Parathyroid adenoma (tissue), 2 donors: ENCODE results near the gene ACP3.

Source experiments
- H2AFZ ChIP-seq: fragments of 300-600 bp; sonication (generic); one replicate; pipeline ENCODE4 v1.7.0; 2017; ENCODE audit warnings: antibody characterized with exemption, mild to moderate bottlenecking
- H3K27ac ChIP-seq: fragments of 300-600 bp; sonication (generic); one replicate; pipeline ENCODE4 v1.7.0; 2017
- H3K27me3 ChIP-seq: fragments of 300-600 bp; sonication (generic); one replicate; pipeline ENCODE4 v1.7.0; 2017; ENCODE audit warnings: low read length; ENCODE audit not compliant: control insufficient read depth, insufficient read depth
- H3K36me3 ChIP-seq: fragments of 300-600 bp; sonication (generic); one replicate; pipeline ENCODE4 v1.7.0; 2017; ENCODE audit warnings: low read length; ENCODE audit not compliant: control insufficient read depth, insufficient read depth
- H3K4me1 ChIP-seq: fragments of 300-600 bp; sonication (generic); one replicate; pipeline ENCODE4 v1.7.0; 2017; ENCODE audit warnings: control low read depth
- H3K4me2 ChIP-seq: fragments of 300-600 bp; sonication (generic); one replicate; pipeline ENCODE4 v1.7.0; 2017; ENCODE audit warnings: low read length
- H3K4me3 ChIP-seq: fragments of 300-600 bp; sonication (generic); one replicate; pipeline ENCODE4 v1.7.0; 2017; ENCODE audit warnings: low read depth, low read length
- H3K79me2 ChIP-seq: fragments of 300-600 bp; sonication (generic); one replicate; pipeline ENCODE4 v1.7.0; 2017; ENCODE audit warnings: control low read depth
- H3K9ac ChIP-seq: fragments of 300-600 bp; sonication (generic); one replicate; pipeline ENCODE4 v1.7.0; 2017; ENCODE audit warnings: mild to moderate bottlenecking
- H3K9me3 ChIP-seq: fragments of 300-600 bp; sonication (generic); one replicate; pipeline ENCODE4 v1.7.0; 2017; ENCODE audit warnings: low read length; ENCODE audit not compliant: control insufficient read depth
- TF ChIP-seq, protein P1 (sequence below): fragments of 300-600 bp; sonication (generic); IDR thresholded peaks from one replicate; pipeline ENCODE4 v1.7.0; 2017; ENCODE audit warnings: antibody characterized with exemption, mild to moderate bottlenecking
- donor health status: primary hyperparathyroidism.

The ACP3 gene

DNA sequence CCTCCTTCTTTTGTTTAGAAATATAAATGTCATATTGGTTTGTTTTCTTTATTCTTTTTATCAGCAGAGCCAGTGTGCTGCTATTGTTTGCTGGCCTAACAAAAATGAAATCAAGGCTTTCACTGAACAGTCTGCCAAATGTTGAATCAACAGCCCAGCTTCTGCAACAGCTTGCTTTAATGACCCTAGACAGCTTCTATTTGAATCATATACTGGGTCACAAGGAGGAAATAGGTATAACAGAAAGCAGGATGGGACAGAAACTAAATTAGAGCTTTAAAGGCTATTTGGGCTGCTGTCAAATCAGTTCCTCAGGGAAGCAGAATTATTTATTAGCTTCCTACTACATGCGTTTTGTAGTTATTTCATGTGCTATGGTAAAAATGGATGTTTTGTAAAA is 88.0 kb downstream of the ACP3 start:
- H2AFZ ChIP-seq: peak overlapping the region; percentile 0
- no peak overlapping the region for H3K4me3 ChIP-seq
- H3K36me3 ChIP-seq: no peaks in the 10 kb centered on the region
- no peaks in the 10 kb centered on the region for H3K27me3 ChIP-seq
- H3K79me2 ChIP-seq: no peaks in the 10 kb centered on the region
- no peaks in the 10 kb centered on the region for H3K9me3 ChIP-seq
- no peak overlapping the region for H3K9ac ChIP-seq
- TF ChIP-seq, protein P1, sequence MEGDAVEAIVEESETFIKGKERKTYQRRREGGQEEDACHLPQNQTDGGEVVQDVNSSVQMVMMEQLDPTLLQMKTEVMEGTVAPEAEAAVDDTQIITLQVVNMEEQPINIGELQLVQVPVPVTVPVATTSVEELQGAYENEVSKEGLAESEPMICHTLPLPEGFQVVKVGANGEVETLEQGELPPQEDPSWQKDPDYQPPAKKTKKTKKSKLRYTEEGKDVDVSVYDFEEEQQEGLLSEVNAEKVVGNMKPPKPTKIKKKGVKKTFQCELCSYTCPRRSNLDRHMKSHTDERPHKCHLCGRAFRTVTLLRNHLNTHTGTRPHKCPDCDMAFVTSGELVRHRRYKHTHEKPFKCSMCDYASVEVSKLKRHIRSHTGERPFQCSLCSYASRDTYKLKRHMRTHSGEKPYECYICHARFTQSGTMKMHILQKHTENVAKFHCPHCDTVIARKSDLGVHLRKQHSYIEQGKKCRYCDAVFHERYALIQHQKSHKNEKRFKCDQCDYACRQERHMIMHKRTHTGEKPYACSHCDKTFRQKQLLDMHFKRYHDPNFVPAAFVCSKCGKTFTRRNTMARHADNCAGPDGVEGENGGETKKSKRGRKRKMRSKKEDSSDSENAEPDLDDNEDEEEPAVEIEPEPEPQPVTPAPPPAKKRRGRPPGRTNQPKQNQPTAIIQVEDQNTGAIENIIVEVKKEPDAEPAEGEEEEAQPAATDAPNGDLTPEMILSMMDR: no peak
- H3K4me2 ChIP-seq: no peak overlapping the region
- no peak overlapping the region for H3K27ac ChIP-seq
- no peaks in the 10 kb centered on the region for H3K4me1 ChIP-seq

DNA sequence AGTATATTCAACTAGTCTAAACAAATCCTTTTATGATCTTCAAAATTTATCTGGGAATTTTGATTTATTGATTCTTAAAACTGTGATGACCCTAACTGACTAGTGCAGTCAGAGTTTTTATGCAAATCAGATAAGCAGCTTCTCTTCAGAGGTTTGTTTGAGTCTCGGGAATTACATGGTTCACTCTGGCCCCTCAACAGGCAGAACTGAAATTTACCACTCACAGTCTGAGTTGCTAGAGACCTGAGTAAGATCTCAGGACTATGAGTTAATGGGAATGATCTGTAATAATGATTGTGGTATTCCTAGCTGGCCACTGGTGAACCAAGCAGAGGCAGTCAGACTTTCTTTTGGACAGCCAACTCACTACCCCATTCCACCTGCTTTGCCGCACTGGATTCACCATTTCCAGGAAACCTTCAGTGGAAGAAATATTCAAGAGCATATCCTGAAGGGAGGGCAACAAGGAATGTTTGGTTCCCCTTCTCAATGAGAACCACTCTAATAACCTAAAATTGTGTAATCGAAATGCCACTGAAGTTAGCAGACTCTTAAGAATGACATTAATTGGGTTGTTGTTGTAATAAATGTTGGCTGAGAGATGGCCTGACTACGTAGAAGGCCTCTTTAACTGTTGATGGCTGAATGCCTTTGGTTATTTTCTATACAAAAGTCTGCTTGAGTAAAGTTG is 88.5 kb downstream of the ACP3 start:
- no peak overlapping the region for H3K27ac ChIP-seq

DNA sequence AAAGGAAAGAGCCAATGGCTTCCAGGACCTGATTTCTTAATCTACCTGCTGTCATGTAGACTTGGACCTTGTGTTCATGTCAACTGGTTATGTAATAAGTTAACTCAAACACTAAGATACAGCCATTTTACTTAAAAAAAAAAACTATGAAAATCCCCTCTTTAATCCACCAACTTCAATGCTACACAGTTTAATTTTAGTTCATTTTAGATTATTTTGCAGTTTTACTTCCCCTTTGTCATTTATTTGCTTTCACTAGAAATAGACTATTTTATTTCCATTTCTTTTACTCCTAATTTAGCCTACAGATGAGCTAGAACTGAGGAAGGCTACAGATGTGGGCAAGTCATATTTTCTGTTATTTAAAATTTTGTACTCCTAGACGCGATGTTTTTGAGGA is 89.4 kb downstream of the ACP3 start:
- no peak overlapping the region for H3K27ac ChIP-seq
- no peak overlapping the region for H3K4me3 ChIP-seq
- no peaks in the 10 kb centered on the region for H3K36me3 ChIP-seq
- H2AFZ ChIP-seq: no peak overlapping the region
- H3K79me2 ChIP-seq: no peaks in the 10 kb centered on the region
- no peak overlapping the region for H3K4me2 ChIP-seq
- H3K9ac ChIP-seq: no peak overlapping the region
- H3K9me3 ChIP-seq: no peaks in the 10 kb centered on the region
- H3K4me1 ChIP-seq: no peaks in the 10 kb centered on the region
- H3K27me3 ChIP-seq: no peaks in the 10 kb centered on the region
- TF ChIP-seq, protein P1: no peak

More for the DNA sequence above, 88.5 kb downstream of the ACP3 start:
- H3K27me3 ChIP-seq: no peaks in the 10 kb centered on the region
- H2AFZ ChIP-seq: no peak overlapping the region
- H3K9me3 ChIP-seq: no peaks in the 10 kb centered on the region
- H3K4me3 ChIP-seq: no peak overlapping the region
- H3K79me2 ChIP-seq: no peaks in the 10 kb centered on the region
- TF ChIP-seq, protein P1: no peak
- H3K36me3 ChIP-seq: no peaks in the 10 kb centered on the region
- no peak overlapping the region for H3K4me2 ChIP-seq
- H3K9ac ChIP-seq: no peak overlapping the region
- H3K4me1 ChIP-seq: no peaks in the 10 kb centered on the region

GRCh38 chr3:132407025-132407424 is 89.8 kb downstream of the ACP3 start:
- no peak overlapping the region for H3K9ac ChIP-seq
- no peaks in the 10 kb centered on the region for H3K9me3 ChIP-seq
- no peaks in the 10 kb centered on the region for H3K79me2 ChIP-seq
- no peak overlapping the region for H3K27ac ChIP-seq
- H3K4me2 ChIP-seq: no peak overlapping the region
- TF ChIP-seq, protein P1: no peak
- no peaks in the 10 kb centered on the region for H3K36me3 ChIP-seq
- H2AFZ ChIP-seq: no peak overlapping the region
- no peaks in the 10 kb centered on the region for H3K4me1 ChIP-seq
- H3K4me3 ChIP-seq: no peak overlapping the region
- H3K27me3 ChIP-seq: no peaks in the 10 kb centered on the region
